KOPT-K1 (cell line): ENCODE data around the gene ZBTB46.

Source experiments
- H3K27ac ChIP-seq: fragments of 200-600 bp; sonication (generic); 2 replicates; pipeline ENCODE4 v1.5.1; 2016; ENCODE audit warnings: antibody characterized with exemption, mild to moderate bottlenecking, low read depth, low read length; ENCODE audit not compliant: poor library complexity, severe bottlenecking
- H3K36me3 ChIP-seq: fragments of 200-600 bp; sonication (generic); 2 replicates; pipeline ENCODE4 v1.5.1; 2017; ENCODE audit warnings: antibody characterized with exemption, mild to moderate bottlenecking, low read length, moderate library complexity; ENCODE audit not compliant: insufficient read depth
- H3K9me3 ChIP-seq: fragments of 200-600 bp; sonication (generic); 2 replicates; pipeline ENCODE4 v1.5.1; 2017; ENCODE audit warnings: antibody characterized with exemption, low read length, mild to moderate bottlenecking; ENCODE audit not compliant: insufficient read depth, poor library complexity, severe bottlenecking

Gene ZBTB46

GRCh38 chr20:63697868-63698545, 133.1 kb downstream of the ZBTB46 start:
- H3K27ac ChIP-seq, result no peak overlapping the region
- no peaks in the 10 kb centered on the region for H3K9me3 ChIP-seq
- H3K36me3 ChIP-seq, result peaks cover 42% of the 10 kb centered on the region; the same call in 1 of the 2 replicates

GRCh38 chr20:63697357-63697867, 133.7 kb downstream of the ZBTB46 start:
- Histone ChIP-seq H3K9me3 (no peaks in the 10 kb centered on the region), H3K27ac (no peak overlapping the region), H3K36me3 (peaks cover 40% of the 10 kb centered on the region; the same call in 1 of the 2 replicates)

- Histone ChIP-seq H3K27ac (no peak within 1 kb of the TSS), H3K9me3 (no peaks in the 10 kb centered on the region), H3K36me3 (peaks cover 40% of the 10 kb centered on the region; the same call in 1 of the 2 replicates)
Observed at GRCh38 chr20:63696628-63697356, 134.3 kb downstream of the ZBTB46 start, which contains the start of gene TNFRSF6B. Gene TNFRSF6B, plus strand, starts transcription at chr20:63696652. Its CDS starts 116 bp downstream, at chr20:63696768.

GRCh38 chr20:63696306-63696627, 134.8 kb downstream of the ZBTB46 start:
- Histone ChIP-seq H3K9me3 (no peaks in the 10 kb centered on the region), H3K36me3 (peaks cover 40% of the 10 kb centered on the region; the same call in 1 of the 2 replicates), H3K27ac (no peak overlapping the region)

GRCh38 chr20:63695424-63696305, 135.4 kb downstream of the ZBTB46 start:
- Histone ChIP-seq H3K36me3 (peaks cover 40% of the 10 kb centered on the region; the same call in 1 of the 2 replicates), H3K9me3 (no peaks in the 10 kb centered on the region), H3K27ac (no peak overlapping the region)

GRCh38 chr20:63694584-63695423, 136.3 kb downstream of the ZBTB46 start:
- H3K27ac ChIP-seq, result no peak overlapping the region
- peaks cover 32% of the 10 kb centered on the region; the same call in 1 of the 2 replicates for H3K36me3 ChIP-seq
- H3K9me3 ChIP-seq, result no peaks in the 10 kb centered on the region

GRCh38 chr20:63693733-63694583, 137.1 kb downstream of the ZBTB46 start:
- Histone ChIP-seq H3K27ac (no peak overlapping the region), H3K9me3 (no peaks in the 10 kb centered on the region), H3K36me3 (peaks cover 25% of the 10 kb centered on the region; the same call in 1 of the 2 replicates)
